Esophagus squamous epithelium (tissue), 5 donors: Measurements from ENCODE around the gene ISCA2. TPM values are rescaled to one million over a fixed set of nuclear protein-coding genes. Genes with fewer than 3 reads are reported as not detected.

ENCODE experiments used
- DNase-seq: peaks from one replicate; lab custom pipeline; 2025; lab: John Stamatoyannopoulos, UW
- H3K27ac ChIP-seq, 4 donors: fragments of 200-600 bp; sonication (generic); one replicate each; pipeline ENCODE4 v1.5.1; 2016 to 2019; ENCODE audit warnings: mild to moderate bottlenecking in 1 of 4
- H3K27me3 ChIP-seq, 4 donors: fragments of 200-600 bp; sonication (generic); 1 replicate in 3 of 4; 2 replicates in 1 of 4; pipeline versions ENCODE4 v1.5.1 to v1.6.0; 2017 to 2021; ENCODE audit warnings: antibody characterized with exemption in 1 of 4
- H3K36me3 ChIP-seq, 3 donors: fragments of 200-600 bp; sonication (generic); one replicate each; pipeline ENCODE4 v1.5.1; 2016 to 2019
- H3K4me1 ChIP-seq, 3 donors: fragments of 200-600 bp; sonication (generic); one replicate each; pipeline ENCODE4 v1.5.1; 2017 to 2019
- H3K4me3 ChIP-seq, 4 donors: fragments of 200-600 bp; sonication (generic); 1 replicate in 3 of 4; 2 replicates in 1 of 4; pipeline ENCODE4 v1.5.1; 2016 to 2019; ENCODE audit warnings: mild to moderate bottlenecking in 2 of 4, moderate library complexity in 1 of 4
- H3K9me3 ChIP-seq, 3 donors: fragments of 200-600 bp; sonication (generic); one replicate each; pipeline ENCODE4 v1.5.1; 2016 to 2019
- POLR2A ChIP-seq, 4 donors: fragments of 450-650 bp; IDR thresholded peaks; one replicate each; pipeline ENCODE4 v1.6.1; 2017; ENCODE audit warnings: antibody characterized with exemption in 4 of 4, mild to moderate bottlenecking in 4 of 4, moderate library complexity in 3 of 4
- WGBS, 2 donors: methylation state at CpG; one replicate each; pipeline ENCODE4 v1.1.5; 2018; 5-methylcytosine and 5-hydroxymethylcytosine counted together
- intact Hi-C: fragments of 100-400 bp; cut with DNase I; formaldehyde crosslinking; loops from one replicate; pipeline ENCODE4 v1.15.0; 2022
- total RNA-seq, 4 donors: library from RNA; depleted of rRNA; stranded (reverse); fragments of >200 nt; gene quantifications; one replicate each; pipeline ENCODE4 v1.1.0, GENCODE V29; 2016
- TF ChIP-seq, protein P1 (sequence below), 6 experiments: fragments of 450-650 bp in 4 of 6; fragments of 200-600 bp in 2 of 6; sonication (generic) in 2 of 6; IDR thresholded peaks; one replicate each; pipeline ENCODE4 v1.5.1; 2016 to 2019; ENCODE audit warnings: antibody characterized with exemption in 6 of 6, mild to moderate bottlenecking in 4 of 6, moderate library complexity in 4 of 6
- donor health status: DM: yes; HTN: yes; CAD: no.

ISCA2 gene
- total RNA-seq, 4 donors from 2014 or later, result 4.6 to 15.1 (median 6.2) TPM

DNA sequence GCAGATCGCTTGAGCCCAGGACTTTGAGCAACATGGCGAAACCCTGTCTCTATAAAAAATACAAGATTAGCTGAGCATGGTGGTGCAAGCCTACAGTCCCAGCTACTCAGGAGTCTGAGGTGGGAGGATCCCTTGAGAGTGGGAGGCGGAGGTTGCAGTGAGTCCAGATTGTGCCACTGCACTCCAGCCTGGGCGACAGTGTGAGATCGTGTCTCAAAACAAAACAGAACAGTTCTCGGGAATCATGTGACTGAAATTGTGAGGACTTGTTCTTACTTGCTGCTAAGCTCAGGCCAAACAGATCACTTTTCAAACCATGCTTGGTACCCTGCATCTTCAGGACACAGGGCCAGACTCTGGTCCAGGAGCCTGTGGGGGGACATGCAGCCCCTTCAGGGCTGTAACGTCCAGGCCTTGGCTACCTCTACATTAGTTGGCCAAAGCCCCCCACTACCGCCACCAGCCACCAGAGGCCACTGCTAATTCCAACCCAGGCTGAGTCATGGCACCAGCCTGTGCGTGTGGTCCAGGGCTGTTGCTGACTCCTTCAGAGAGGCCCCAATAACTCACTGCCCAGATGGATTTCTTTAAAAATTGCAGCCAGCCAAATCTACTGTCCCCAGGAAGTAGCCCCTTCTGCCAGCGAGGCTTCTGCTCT, 34.1 kb upstream of the ISCA2 start:
- Histone ChIP-seq H3K4me3 (no peak overlapping the region), H3K4me1 (peaks cover 0 to 11% (median 0%) of the 10 kb centered on the region in 3 donors), H3K36me3 (no peaks in the 10 kb centered on the region), H3K27ac (no peak overlapping the region), H3K9me3 (no peaks in the 10 kb centered on the region), H3K27me3 (no peaks in the 10 kb centered on the region)
- DNase-seq, result no peak
- intact Hi-C loops, result no loop called here
- TF ChIP-seq POLR2A (IDR thresholded peaks at IDR 0.05), result no peak
- TF ChIP-seq, protein P1, sequence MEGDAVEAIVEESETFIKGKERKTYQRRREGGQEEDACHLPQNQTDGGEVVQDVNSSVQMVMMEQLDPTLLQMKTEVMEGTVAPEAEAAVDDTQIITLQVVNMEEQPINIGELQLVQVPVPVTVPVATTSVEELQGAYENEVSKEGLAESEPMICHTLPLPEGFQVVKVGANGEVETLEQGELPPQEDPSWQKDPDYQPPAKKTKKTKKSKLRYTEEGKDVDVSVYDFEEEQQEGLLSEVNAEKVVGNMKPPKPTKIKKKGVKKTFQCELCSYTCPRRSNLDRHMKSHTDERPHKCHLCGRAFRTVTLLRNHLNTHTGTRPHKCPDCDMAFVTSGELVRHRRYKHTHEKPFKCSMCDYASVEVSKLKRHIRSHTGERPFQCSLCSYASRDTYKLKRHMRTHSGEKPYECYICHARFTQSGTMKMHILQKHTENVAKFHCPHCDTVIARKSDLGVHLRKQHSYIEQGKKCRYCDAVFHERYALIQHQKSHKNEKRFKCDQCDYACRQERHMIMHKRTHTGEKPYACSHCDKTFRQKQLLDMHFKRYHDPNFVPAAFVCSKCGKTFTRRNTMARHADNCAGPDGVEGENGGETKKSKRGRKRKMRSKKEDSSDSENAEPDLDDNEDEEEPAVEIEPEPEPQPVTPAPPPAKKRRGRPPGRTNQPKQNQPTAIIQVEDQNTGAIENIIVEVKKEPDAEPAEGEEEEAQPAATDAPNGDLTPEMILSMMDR (IDR thresholded peaks at IDR 0.05), result peak in 5 of 6 experiments; percentile 18 to 58 (median 36)
- WGBS, 2 donors, result 58 to 62% methylated on average over 5 to 6 of the region's 10 CpGs

DNA sequence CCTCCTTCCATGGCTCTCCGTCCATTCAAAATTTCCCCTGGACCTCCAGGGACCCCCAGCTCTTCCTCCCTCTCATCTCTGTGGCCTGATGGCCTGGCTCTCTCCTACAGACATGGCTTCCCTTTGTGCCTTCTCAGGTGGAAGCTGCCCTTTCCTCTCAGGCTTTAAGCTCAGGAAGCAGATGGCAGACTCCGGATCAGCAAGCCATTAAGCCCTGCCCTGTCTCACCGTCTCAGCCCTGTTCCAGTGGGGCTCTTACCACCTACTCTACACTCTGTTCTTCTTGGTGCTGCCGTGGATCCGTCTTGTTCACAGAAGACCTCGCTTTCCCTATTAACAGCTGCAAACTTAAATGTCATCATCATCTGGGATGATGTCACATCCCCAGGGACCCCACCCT, 33.6 kb upstream of the ISCA2 start:
- Histone ChIP-seq H3K4me3 (no peak overlapping the region), H3K27me3 (no peaks in the 10 kb centered on the region), H3K9me3 (no peaks in the 10 kb centered on the region), H3K36me3 (no peaks in the 10 kb centered on the region), H3K27ac (no peak overlapping the region), H3K4me1 (peaks cover 0 to 11% (median 0%) of the 10 kb centered on the region in 3 donors)
- 72 to 94% methylated on average over 6 of the region's 6 CpGs for WGBS, 2 donors
- TF ChIP-seq POLR2A (IDR thresholded peaks at IDR 0.05), result no peak
- TF ChIP-seq, protein P1 (IDR thresholded peaks at IDR 0.05), result no peak
- DNase-seq, result no peak
- intact Hi-C loops, result no loop called here

DNA sequence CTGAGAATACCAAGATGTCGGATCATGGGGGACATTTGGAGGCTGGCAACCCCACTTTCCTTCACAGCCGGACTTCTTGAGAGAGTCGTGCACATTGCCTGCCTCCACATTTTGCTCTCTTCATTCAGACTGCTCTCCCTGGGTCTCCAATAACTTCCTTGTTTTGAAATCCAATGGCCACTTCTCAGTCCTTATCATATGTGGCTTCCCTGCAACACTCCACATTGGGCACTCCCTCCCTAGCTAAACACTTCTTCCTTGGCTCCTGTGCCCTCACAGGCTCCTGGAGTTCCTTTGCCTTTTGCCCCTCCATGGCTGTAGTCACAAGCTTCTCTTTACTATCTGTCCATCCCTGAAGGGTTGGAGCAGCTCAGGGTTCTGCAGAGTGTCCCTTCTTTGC, 30.6 kb upstream of the ISCA2 start:
- Histone ChIP-seq H3K4me1 (peaks cover 0 to 11% (median 0%) of the 10 kb centered on the region in 3 donors), H3K9me3 (no peaks in the 10 kb centered on the region), H3K27ac (no peak overlapping the region), H3K27me3 (no peaks in the 10 kb centered on the region), H3K4me3 (no peak overlapping the region), H3K36me3 (no peaks in the 10 kb centered on the region)
- intact Hi-C loops, result no loop called here
- WGBS, 2 donors, result 83 to 100% methylated on average over 3 of the region's 3 CpGs
- no peak for DNase-seq
- TF ChIP-seq POLR2A (IDR thresholded peaks at IDR 0.05), result no peak
- TF ChIP-seq, protein P1 (IDR thresholded peaks at IDR 0.05), result no peak

DNA sequence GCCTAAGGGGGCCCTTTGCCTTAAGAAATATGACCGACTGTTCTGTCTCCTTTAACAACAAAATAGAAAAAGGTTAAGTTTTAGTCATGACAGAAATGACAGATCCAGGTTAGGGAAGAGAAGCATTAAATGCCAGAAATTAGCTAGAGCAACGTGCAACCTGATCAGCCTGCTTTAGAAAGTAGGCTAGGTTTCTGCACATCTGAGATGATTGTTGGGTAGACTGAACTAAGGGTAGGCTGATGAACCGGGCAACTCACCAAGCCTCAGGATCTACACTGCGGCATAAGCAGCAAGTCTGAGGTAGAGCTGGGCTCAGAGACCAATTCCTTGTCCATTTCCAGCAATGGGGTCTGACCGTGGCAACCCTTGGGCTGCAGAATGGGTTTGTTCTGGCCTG, 29.9 kb upstream of the ISCA2 start:
- WGBS, 2 donors, result 73 to 78% methylated on average over 3 to 5 of the region's 5 CpGs
- TF ChIP-seq POLR2A (IDR thresholded peaks at IDR 0.05), result no peak
- TF ChIP-seq, protein P1 (IDR thresholded peaks at IDR 0.05), result no peak
- Histone ChIP-seq H3K27me3 (no peaks in the 10 kb centered on the region), H3K36me3 (no peaks in the 10 kb centered on the region), H3K27ac (no peak overlapping the region), H3K9me3 (no peaks in the 10 kb centered on the region), H3K4me1 (peaks cover 0 to 15% (median 0%) of the 10 kb centered on the region in 3 donors), H3K4me3 (no peak overlapping the region)
- intact Hi-C loops, result no loop called here
- no peak for DNase-seq

DNA sequence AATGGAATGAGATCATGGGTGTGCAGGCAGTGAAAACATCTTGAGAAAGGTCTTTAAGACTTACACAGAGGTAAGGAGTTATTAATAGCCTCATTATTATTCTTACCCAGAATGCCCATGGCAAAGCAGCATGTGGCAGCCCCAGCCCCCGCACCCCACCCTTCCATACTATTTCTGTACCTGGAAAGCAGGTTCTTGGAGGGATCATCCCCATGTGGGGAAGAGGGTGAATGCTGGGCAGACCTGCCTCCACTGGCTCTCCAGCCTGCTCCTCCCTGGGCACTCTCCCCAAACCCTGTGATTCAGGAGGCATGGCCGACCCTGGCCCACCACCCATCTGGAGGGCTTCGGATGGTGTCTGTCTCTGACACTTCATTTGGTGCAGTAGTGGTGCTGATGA, 28.8 kb upstream of the ISCA2 start:
- Histone ChIP-seq H3K27me3 (no peaks in the 10 kb centered on the region), H3K36me3 (no peaks in the 10 kb centered on the region), H3K4me1 (peaks cover 0 to 15% (median 0%) of the 10 kb centered on the region in 3 donors), H3K27ac (no peak overlapping the region), H3K4me3 (no peak overlapping the region), H3K9me3 (no peaks in the 10 kb centered on the region)
- TF ChIP-seq POLR2A (IDR thresholded peaks at IDR 0.05), result no peak
- TF ChIP-seq, protein P1 (IDR thresholded peaks at IDR 0.05), result no peak
- 96% methylated on average over 3 of the region's 3 CpGs; no CpG with 5 or more reads in 1 of the 2 donors for WGBS, 2 donors
- DNase-seq, result no peak
- intact Hi-C loops, result no loop called here
